Fibroblast of skin of right quadriceps (primary cell): ENCODE data around the gene CFL1.
A peak's percentile ranks its signal among the peaks of the same experiment; 100 is the strongest.
"Not testable (repeated sequence)": the region's sequence is repeated elsewhere in the genome, so short reads cannot be mapped to it uniquely, and the experiment has no call there.

Source experiments
- DNase-seq: peaks from one replicate; pipeline ENCODE4 v3.0.0-alpha.2; 2013

Gene CFL1

DNA sequence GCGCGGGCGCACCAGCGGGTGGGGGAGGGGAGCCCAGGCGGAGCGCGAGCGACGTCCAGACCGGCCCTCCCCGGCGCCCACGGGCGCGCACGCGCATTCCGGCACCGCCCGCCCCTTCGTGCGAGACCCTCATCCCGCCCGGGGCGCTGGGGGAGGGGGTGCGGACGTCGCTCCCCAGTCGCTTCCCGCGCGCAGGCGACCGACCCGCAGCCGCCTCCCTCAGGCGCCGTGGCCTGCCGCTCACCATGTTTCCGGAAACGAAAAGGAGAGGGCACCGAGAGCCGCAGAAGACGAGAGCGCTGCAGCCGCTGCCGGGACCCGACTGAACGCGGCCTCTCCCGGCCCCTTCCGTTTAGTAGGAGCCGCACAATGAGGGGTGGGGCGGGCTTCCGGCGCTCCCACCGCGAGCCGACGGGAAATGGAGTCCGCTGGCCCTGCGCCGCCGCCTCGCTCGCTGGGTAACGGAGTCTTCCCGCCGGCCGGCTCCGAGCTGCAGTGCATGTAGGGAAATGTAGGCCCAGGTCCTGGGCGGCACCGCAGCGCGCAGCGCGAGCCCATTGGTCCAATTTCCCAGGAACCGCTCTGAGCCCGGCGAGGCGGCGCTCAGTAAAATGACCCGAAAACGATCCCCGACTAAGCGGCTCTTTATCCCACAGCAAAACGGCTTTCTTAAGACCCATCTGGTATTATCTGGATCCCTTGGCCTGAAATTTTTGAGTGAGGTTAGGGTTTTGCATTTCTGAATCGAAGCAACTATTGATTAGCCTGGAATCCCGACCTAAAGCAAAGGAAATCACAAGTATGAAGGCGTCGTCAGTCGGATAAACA, at the start of gene CFL1:
Gene CFL1 (minus strand): TSS at position 328 of the 828 bp plus-strand sequence. CDS start 81 bp downstream, at position 247.
- peak; percentile 99 for DNase-seq

DNA sequence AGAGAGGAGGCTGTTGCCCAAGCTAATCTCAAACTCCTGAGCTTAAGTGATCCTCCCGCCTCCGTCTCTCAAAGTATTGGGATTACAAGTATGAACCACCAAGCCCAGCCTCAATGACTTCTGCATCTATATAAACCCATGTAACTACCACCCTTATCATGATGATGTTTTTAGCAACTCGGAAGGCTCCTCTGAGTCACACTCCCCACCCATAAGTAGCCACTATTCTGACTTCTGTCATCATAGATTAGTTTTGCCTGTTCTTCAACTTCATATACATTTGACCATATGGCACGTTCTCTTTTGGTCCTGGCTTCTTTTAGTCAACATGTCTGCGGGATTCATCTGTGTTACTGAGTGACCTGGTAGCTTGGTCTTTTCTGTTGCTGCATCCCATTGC, 48.6 kb upstream of the CFL1 start:
- DNase-seq, result no peak

DNA sequence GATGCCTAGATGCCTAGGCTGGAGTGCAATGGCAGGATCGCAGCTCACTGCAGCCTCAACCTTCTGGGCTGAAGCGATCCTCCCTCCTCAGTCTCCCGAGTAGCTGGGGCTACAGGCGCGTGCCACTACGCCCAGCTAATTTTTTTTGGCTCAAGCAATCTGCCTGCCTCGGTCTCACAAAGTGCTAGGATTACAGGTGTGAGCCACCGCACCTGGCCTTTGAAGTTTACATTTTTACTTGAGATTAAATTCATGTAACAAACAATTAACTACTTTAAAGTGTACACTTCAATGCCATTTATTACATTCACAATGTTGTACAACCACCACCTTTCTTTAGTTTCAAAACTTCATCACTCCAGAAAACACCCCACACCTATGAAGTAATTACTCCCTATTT, 45.7 kb upstream of the CFL1 start:
- DNase-seq, result no peak

DNA sequence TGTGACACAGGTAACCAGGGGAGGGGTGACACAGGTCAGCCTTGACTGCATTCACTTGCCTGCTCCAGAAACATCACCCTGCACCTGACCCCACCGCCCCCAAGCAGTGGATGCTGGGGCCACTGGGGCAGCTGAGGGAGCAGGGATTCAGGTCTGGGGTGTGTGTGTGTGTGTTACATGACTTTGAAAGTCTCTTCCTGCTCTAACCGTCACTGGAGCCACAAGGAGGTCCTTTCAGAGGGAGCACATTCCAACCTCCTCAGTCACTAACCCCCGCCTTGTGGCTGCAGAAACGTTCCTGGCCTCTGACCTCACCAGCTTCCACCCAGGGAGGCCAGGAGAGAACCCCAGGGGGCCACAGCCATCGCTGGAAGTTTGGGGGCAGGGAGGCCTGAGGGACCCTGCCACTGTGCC, 45.1 kb upstream of the CFL1 start:
- peak; percentile 92 for DNase-seq

DNA sequence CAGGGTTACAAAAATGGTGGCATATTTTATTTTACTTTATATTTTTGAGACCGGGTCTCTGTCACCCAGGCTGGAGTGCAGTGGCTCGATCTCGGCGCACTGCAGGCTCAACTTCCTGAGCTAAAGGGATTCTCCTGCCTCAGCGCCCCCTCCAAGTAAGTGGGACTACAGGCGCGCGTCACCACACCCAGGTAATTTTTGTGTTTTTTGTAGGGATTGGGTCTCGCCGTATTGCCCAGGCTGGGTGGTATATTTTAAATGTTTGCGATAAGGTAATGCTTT, 42.9 kb upstream of the CFL1 start:
- no peak for DNase-seq

DNA sequence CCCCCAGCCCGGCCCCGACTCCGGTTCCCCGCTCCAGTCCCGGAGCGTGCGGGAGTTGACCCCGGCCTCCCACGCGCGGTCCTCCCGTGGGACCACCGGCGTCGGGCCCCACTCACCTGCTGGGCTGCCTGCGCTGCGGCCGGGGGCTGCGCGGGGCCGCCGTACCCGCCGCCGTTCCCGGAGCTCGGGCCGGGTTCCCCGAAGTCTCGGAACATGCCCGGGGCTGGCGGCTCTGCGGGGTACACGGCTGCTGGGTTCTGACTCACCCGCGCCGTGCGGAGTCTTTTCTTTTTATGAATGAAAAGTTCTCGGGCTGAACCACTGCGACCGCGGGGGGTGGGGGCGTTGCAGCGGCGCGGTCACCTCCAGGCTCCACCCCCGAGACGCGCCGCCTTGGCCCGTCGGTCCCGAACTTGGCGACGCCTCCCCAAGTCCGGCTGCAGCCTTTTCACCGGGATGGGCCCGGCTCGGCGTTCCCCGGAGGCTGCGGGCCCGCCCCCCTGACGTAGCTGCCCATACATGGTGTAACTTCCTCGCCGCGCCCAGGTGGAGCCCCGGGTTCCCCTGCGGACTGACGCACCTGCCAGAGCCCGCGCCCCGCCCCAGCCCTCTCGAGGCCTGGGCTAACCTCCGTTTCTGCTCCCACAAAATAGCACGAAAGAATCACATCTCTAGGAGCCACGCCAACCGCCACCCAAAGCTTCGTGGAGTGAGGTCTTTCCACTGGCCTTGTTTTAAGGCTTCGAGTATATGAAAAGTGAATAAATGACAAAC, 42.3 kb upstream of the CFL1 start, which contains the start of gene FOSL1:
Gene FOSL1 (minus strand): TSS at position 264 of the 774 bp plus-strand sequence. CDS start 49 bp downstream, at position 215.
- peak; percentile 95 for DNase-seq

DNA sequence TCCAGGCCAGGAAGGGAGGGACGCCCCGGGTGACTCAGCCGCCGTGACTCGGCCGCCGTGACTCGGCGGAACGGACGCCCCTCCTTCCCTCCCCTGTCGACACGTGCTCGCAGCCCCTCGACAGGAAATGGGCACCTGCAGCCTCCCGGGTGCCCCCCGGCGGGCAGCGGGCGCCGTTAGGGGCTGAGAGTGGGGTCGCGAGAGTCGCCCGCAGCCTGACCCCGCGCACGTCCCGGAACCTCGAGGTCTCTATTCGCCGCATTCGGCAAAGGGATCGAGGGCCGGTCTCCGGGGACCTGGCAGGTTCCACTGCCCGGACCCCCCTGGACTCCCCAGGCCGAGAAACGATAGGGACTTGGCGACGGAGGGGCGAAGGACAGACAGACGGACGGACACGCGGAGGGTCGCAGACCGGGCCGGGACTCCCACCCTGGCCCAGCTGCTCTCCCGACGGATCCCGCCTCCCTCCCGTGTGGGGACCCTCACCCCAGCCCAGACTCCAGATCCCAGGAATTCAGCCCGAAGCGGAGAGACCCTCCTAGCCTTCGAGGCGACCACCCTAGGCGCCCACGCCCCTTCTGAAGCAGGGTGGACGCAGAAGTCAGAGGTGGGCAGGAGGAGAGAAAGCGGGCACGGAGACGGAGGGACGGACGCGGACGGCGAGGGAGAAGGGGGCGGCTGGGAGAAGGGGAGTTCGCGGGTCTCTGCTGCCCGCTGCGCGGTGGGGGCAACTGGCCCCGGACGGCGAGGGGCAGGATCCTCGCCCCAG, 41.6 kb upstream of the CFL1 start:
- peak; percentile 79 for DNase-seq

DNA sequence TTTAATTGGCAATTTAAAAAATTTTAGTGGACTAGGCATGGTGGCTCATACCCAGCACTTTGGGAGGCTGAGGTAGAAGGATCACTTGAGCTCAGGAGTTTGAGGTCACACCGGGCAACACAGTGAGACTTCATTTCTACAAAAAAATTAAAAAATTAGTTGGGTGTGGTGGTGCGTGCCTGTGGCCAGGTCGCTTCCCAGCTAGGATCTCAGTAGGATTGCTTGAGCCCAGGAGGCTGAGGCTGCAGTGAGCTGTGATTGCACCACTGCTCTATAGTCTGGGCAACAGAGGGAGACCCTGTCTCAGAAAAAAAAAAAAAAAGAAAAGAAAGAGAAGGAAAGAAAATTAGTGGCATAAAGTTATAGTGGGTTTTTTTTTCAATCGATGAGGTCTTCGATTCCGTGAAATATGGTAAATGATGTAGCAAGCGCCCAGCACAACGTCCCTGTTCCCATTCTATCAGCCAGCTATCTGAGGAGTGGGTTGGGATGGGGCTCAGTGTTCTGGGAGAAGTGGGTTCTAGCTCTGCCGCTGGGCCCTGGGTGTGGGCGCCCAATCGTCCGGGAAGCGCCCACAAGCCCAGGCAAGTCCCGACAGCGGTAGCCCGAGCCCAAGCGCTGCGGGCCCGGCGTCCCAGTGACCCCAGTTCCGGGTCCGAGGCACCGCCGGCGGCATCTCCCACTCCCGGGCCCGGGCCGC, 40.8 kb upstream of the CFL1 start:
- DNase-seq, result no peak

DNA sequence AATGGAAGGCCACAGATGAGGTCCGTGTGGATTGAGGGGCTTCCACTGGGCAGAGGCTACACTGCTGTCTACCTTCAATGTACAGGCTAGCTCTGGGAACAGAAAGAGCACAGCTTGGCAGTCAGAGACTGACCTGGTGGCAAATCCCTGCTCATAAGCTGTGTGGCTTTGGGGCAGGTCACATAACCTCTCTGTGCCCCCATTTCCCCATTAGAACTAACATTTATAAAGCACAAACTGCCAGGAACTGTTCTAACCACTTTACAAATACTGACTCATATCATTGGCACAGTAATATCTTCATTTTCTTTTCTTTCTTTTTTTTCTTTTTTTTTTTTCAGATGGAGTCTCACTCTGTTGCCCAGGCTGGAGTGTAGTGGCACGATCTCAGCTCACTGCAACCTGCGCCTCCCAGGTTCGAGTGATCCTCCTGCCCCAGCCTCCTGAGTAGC, 39.1 kb upstream of the CFL1 start:
- no peak for DNase-seq

DNA sequence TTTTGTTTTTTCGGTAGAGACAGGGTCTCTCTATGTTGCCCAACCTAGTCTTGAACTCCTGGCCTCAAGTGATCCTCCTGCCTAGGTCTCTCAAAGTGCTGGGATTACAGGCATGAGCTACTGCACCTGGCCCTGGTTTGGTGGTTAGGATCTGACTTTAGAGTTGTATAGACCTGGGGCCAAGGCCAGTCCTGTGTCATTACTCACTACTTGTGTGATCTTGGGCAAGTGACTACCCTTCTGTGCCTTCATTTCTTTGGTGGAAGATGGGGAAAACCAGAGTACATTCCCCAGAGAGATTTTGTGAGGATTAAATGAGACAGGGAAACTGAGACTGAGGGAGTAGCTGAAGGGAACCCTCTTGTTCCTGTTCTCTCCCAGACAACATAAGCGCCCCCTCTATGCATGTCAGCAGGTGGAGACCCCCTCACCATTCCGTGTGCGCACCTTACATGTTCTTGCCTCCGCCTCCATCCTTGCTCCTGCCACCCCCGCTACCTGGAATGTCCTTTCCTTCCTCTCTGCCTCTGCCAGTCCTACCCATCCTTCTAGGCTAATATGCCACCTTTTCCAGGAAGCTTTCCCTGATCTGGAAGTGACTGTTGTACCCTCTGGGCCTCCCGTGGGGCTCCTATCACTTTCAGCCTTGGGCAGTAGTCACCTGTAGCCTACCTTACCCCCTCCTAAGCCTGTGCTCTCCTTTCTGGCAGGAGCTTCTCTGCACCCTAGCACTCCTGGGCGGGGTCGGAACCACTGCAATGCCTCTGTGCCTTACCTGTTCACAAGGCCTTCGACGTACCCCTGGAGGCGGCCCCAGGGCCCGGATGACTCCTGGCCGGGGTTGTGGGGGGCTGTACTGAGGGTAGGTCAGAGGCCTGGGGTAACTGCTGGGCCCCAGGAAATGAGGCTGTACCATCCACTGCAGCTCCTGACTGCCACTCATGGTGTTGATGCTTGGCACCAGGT, 38.3 kb upstream of the CFL1 start:
- DNase-seq, result no peak

DNA sequence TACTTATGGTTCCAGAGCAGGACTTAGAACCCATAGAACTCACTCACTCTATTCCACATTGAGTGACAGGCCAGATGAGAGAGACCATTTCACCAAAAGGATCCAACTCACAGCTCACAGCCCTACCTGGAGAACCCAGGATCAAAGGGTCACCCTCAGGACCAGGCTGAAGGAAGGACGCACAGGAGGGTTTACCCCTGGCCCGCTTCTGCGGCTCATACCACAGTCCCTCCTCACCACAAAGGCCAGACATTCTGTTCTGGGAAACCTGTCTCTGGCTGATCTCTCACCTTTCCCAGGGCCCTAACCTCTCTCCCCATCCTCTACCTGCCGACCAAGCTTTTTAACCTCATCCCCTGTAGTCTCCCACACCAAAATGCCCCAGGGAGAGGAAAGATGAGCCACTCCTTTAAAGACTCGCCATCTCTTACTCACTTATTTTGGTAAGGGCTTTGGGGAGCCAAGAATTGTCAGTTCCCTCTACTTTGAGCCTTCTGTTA, 37.6 kb upstream of the CFL1 start:
- no peak for DNase-seq

DNA sequence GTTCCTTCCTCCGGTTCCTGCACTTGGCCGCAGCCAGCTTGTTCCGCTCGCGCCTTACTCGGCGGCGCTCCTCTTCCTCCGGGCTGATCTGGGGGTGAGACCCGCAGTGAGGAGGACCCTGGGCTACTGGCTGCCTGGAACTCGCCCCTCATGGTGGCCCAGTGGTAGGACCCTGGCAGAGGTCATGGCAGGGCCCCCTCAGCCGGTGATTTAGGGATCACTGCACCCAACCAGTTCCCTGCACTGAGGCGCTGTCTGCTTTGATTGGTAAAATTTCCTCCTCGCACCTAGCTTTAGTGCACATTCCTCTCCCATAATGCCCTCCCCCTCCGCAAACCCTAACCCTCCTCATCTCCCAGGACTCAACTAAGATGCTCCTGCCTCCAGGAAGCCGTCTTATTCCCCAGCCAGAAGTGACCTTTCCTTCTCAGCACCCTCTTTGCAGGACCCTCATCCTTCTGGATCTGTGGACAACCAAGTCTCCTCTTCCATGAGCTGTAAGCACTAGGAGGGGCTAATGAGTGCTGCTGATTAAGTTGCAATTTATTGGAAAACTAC, 36.1 kb upstream of the CFL1 start:
- no peak for DNase-seq

DNA sequence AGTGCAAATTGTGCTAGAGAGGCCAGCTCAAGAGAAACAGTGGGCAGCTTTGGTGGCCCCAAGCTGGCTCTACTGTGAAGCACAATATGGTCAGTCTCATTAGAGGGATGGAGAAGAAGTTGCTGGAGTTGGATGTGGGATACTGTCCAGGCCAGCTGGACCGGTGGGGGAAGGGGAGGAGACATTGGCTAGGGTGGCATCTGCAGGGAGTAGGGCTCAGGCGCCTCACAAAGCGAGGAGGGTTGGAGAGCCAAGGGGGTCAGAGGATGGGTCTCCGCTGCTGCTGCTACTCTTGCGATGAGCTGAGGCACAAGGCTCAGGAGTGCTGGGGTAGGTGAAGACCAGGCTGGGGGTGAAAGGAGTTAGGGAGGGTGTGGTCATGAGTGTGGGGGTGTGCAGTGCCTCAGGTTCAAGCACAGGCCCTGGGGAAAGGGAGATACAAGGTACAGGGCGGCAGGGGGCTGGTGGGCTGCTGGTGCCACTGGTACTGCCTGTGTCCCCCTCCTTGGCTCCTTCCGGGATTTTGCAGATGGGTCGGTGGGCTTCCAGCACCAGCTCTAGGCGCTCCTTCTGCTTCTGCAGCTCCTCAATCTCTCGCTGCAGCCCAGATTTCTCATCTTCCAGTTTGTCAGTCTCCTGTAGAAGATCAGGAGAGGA, 34.8 kb upstream of the CFL1 start:
- DNase-seq, result no peak

DNA sequence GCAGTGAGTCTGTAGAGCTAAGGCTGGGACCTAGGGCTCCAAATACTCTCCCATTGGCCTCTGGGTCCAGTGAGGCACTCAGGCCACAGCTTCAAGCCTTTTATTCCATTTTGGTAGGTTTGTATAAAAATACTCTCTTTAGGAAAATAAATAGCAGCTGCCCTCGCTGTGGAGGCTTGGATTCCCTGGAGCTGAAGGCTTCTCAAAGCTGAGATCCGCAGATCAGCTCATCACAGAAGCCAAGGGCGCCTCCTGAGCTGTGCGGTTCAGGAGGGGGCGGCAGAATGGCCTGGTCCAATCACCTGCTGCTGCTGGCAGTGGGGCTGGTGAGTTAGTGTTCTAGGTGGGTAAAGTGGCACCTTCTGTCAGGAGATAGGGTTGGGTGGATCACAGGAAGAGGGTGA, 34.2 kb upstream of the CFL1 start:
- DNase-seq, result not testable (repeated sequence)

DNA sequence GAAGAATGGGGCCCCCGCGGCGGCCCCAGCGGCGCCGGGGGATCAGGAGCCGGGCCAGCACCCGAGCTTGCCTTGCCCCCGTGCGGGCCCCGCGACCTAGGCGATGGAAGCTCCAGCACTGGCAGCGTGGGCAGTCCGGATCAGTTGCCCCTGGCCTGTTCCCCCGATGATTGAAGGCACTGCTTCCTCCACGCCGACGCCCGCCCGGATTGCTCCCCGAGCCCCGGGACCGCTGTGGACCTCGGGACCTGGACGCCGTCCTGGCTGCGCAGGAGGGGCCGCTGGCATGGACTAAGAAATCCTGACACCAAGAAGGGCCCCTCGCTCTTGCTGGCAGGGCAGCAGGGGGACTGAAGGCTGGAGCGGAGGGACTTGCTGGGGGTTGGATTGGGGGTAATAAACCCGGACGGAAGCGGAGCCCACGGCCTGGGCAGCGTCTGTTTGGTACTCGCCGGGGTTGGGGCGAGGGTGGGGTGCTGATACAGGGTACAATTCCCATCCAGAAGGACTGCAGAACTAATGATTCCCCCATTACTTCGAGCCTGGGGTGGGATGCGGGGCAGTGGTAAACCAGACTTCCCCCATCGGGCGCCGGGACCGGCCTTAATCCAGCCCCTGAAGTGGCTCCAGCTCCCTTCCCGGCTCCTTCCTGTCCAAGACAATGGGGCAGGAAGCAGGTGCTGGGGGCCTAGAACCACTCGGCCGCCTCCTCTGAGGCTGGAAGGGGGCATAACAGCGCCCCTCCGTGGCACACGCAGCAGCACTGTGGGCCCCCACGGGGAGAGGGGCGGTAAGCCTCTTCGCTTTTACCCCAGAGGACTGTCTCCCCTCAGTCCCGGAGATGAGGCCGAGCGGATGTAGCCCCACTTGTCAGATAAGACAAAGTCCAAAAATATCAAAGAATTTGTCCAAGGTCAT, 33.5 kb upstream of the CFL1 start:
- DNase-seq, result no peak

DNA sequence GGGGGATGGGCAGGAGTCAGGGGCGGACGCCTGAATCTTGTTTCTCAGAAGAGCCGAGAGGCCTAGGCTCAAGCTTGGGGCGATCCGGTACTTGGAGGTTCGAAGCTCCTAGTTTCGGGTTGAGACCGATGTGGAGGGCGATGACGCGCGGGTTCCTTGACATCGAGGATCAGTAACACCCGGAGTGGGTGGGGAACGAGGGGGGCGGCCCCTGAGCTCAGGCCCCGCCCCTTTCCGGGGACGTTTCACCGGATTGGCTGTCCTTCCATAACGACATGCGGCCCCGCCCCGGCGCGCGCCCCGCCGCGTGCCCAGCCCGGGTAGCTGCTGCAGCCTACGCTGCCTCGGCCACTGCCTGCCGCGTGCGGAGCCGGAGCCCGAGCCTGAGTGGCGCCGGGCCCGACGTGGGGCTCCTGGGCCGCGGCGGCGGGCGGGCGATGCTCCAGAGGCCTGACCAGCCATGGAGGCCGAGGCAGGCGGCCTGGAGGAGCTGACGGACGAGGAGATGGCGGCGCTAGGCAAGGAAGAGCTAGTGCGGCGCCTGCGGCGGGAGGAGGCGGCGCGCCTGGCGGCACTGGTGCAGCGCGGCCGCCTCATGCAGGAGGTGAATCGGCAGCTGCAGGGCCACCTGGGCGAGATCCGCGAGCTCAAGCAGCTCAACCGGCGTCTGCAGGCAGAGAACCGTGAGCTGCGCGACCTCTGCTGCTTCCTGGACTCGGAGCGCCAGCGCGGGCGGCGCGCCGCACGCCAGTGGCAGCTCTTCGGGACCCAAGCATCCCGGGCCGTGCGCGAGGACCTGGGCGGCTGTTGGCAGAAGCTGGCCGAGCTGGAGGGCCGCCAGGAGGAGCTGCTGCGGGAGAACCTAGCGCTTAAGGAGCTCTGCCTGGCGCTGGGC, 32.6 kb upstream of the CFL1 start, which contains the start of gene CCDC85B:
Gene CCDC85B (plus strand): TSS at position 350 of the 895 bp plus-strand sequence. CDS start 111 bp downstream, at position 461.
- DNase-seq, result peak; percentile 96

DNA sequence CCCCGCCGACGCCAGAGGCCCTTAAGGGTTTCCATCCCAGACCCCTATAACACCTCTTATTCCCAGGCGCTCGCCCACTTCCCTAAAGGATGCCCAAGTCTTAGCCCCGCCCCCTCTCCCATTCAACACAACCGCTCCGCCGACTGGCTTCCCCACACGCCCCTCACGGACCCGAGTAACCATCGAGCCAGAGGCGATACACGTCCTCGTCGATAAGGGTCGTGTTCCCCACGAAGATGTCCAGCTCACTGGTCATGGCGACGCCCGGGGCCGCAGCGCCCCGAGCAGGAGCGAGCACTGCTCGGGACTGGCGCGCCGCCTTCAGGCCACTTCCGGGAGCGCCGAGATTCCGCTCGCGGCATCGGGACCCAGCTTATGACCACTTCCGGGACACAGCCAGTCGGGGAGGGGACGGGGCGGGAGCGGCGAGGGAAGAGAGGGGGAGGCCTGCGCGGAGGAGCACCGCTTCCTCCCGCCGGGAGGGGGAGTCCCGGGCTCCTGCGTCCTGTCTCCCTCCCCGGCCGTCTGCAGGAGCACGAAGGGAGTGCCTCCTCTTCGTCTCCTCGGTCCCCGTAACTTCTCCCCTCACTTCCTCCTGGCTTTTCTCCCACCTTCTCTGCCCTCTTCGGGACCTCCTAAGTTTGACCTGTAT, 30.3 kb upstream of the CFL1 start, which contains the start of gene FIBP:
Gene FIBP (minus strand): TSS at position 309 of the 652 bp plus-strand sequence. CDS start 53 bp downstream, at position 256.
- peak; percentile 97 for DNase-seq
